ENCODE measurements around the gene CA4.

- TF ChIP-seq POLR2A (IDR thresholded peaks at IDR 0.05; ENCODE audit: low read depth, low read length) (no peak), TAF1 (IDR thresholded peaks at IDR 0.05; ENCODE audit: borderline replicate concordance, low read depth, low read length) (no peak)
Observed at GRCh38 chr17:60107526-60108257, 42.1 kb upstream of the CA4 start.
